ENCODE data around the gene TMEM86A.

The TMEM86A gene

GRCh38 chr11:18700872-18701271 lies 2.3 kb downstream of the TMEM86A start:
- no peak for FAIRE-seq

DNA sequence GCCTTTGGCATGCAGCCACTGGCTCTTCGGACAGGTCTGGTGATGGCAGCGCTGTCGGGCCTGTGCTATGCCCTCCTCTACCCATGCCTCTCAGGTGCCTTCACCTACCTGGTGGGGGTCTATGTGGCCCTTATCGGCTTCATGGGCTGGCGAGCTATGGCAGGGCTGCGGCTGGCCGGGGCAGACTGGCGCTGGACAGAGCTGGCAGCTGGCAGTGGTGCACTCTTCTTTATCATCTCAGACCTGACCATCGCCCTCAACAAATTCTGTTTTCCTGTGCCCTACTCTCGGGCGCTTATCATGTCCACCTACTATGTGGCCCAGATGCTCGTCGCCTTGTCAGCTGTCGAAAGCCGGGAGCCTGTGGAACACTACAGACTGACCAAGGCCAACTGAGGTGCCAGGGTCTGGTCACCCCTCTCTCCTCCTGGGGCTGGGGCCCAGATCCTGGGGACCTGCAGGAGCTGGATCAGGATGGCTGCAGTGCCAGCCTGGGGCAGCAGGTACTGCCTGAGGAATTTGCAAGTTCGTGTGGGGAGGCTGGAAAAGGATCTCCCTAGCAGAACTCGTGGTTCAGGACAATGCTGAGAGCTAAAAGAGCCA lies 3.1 kb downstream of the TMEM86A start:
- FAIRE-seq = no peak

DNA sequence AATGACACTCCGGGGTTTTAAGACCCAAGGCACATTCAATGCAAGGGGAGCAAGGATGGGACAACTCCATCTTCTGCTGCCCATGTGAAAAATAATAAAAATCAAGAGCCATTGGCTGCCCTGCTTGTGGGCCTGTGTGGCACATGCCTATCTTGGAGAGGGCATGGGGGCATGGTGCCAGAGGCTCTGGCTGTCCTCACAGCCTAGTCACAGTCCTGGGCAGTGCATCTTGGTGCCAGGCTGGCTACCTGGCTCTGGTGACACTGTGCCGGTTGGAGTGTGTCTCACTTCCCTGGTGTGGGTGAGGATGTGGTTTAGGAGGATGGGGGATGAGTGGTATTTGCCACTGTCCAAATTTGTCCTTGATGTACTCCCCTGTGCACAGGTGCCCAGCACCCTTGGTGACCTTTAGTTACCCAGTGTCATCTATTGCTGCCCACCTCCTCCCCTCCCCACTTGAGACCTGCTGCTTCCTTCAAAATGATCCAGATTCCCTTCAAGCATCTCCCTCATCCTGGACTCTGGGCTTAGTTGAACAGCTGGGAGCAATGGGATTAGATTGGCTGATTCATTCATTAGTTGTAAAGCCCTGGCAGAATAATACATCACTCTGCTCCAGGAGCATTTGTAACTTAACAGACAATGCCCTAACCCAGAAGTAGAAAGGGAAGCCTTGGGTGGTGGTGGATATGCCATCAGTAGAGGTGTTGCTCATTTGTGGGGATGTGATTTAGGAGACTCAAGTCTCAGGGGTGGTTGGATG lies 4.6 kb downstream of the TMEM86A start:
- FAIRE-seq = no peak

GRCh38 chr11:18704045-18704645 lies 5.6 kb downstream of the TMEM86A start:
- FAIRE-seq = no peak

DNA sequence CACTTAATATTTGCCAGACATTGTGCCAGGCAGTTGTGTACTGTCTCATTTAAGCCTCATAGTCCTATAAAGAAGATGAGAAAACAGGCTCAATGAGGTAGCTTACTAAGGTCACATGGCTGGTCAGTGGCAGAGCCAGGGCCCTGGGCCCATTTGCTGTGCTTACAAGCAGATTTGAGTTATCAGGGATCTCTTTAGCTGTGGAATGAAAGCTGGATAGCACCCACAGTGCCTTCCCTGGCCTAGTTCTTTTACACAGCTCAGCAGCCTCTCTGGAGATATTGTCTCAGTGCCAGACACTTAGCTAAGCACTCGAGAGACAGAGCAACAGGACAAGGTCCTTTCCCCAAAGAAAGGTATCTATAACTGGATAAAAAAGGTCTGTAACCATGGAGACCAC lies 6.1 kb downstream of the TMEM86A start:
- no peak for FAIRE-seq

- no peak for FAIRE-seq
Observed at GRCh38 chr11:18705651-18706281, 7.2 kb downstream of the TMEM86A start.

- FAIRE-seq = no peak
Observed at GRCh38 chr11:18706330-18707243, 8.0 kb downstream of the TMEM86A start.

DNA sequence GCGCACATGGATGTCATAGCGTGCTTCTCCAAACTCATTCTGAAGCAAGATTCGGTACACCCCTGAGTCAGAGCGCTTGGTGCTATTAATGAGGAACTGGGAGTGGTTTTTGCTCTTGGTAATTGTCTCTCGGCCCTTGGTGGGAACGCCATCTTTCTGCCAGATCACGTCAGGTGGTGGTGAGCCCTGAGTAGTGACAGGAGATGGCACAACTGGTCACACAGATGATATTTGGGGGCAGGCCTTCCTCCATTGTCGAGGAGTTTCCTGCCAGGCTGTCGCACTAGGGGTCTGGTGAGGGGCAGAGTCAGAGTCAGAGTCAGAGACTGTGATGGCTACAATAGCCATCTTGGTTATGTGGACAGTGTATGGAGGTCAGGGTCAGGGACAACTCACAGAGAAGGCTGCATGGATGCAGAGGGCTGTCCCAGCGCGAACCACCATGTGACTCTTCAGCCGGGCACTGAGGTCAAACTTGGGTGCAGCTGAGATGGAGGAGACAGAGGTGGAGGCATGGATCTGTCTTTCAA lies 9.3 kb downstream of the TMEM86A start:
- FAIRE-seq = no peak

- no peak for FAIRE-seq
Observed at GRCh38 chr11:18709414-18709813, 10.8 kb downstream of the TMEM86A start.

DNA sequence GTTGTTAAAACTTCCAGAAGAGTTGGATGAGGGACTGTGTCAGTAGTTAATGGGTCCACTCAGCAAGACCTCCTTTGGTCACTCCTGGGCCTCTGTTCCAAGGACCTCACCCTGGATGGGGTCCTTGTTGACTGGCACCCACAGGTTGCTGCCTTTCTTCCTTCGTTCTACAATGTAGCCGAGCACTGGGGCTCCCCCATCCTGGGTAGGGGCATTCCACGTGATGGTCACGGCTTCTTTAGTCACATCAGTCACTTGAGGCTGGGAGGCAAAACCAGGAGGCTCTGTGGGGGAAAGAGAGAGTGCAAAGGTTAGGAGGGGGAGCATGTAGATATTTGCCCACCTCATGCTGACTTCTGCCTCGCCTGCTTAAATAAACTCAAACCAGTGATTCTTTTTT lies 12.0 kb downstream of the TMEM86A start:
- no peak for FAIRE-seq

GRCh38 chr11:18713646-18714442 lies 15.3 kb downstream of the TMEM86A start:
- FAIRE-seq = no peak

- no peak for FAIRE-seq
Observed at GRCh38 chr11:18714443-18714780, 15.8 kb downstream of the TMEM86A start.

GRCh38 chr11:18715476-18715875 lies 16.9 kb downstream of the TMEM86A start:
- FAIRE-seq = no peak

DNA sequence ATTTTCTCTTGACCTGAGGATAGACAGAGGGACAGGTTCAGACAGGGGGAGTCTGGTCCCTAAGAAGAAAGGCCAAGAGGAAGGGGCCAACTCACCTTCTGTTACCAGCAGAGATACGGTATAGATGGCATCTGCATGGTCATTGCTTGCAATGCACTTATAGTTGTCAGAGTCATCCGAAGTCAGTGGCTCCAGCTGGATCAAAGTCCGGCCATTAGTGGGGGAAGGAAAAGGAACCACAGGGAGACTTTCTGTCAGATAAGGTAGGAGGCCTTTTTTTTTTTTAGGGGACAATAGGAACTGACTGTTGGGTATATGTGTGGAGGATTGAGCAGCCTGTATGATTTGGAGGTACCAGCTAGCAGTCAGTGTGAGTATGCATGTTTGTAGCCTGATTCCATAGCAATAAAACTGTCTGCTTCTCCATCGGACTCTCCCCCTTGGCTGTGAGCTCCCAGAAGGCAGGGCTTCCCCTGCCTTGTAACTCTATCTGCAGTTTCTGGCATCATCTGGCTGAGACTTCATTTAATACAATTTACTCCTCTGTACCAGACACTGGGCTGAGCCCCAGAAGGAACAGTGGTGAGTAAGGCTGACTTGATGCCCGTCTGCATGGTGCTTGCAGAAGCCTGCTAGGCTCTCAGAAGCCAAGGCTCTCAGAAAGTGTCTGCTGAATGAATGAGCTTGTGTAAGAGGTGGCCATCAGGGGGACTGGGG lies 21.7 kb downstream of the TMEM86A start:
- FAIRE-seq = no peak

DNA sequence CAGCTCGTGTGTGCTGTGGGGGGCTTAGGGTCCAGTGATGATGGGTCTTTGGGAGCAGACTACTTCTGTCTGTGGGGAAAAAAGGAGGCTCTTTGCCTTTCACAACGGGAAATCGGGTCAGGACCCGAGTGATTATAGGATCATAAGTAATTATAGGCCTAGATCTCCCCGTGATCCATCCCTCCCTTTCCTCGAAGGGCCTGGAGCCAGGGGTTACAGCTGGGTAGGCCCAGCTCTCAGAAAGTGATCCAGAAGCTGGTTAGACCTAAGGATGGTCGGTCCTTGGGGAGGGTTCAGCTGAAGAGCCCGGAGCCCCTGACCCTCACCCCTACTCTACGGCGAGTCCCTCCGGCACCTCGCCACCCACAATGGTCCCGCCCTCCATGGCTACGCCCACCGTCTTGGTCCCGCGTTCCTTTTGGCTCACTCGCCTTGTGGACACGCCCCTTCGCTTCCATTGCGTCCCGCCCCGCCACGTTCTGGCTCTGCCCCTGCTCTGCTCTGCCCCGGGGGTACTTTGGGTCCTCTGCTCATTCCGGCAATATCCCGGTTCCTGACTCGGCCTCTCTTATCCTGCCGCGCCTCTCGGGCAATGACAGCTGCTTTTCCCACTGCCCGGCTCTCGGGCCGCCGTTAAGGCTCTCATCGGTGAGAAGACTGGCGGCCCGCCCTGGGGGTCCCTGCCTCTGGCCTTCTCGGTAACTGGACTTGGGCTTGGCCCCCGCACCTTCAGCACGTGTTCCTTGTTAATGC lies 22.4 kb downstream of the TMEM86A start:
- FAIRE-seq = no peak

DNA sequence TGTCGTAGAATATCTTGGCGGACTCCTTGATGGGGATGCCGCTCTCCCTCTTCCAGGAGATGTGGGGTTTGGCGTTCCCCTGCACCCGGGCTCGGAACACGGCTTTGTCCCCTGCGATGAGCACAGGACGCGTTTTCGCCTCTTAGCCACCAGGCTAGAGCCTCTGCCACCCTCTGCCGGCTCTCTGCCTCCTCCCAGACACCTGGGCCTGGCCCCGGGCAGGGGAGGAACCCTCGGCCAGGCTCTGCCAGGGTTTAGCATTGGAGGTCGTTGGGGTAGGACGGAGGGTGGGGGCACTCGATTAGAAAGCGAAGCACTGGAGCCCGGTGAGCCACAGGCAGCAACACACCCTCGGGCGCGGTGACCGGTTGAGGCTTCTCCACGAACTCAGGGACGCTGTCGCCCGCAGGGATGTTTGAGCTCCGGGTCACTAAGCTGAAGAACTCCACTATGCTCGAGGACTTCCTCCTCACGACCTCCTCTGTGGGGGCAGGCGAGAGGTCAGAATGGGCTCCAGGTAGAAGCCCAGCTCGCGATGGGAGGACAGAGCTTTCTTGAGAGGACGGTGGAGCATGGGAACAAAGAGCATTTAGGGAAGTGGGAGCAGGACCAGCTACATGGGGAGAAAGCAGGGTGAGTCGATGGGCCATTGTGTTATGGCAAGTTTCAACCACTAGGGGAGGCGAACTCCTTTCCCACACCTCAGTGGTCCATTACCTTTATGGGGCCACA lies 23.1 kb downstream of the TMEM86A start:
- no peak for FAIRE-seq

- FAIRE-seq = no peak
Observed at GRCh38 chr11:18722293-18722637, 23.7 kb downstream of the TMEM86A start.

DNA sequence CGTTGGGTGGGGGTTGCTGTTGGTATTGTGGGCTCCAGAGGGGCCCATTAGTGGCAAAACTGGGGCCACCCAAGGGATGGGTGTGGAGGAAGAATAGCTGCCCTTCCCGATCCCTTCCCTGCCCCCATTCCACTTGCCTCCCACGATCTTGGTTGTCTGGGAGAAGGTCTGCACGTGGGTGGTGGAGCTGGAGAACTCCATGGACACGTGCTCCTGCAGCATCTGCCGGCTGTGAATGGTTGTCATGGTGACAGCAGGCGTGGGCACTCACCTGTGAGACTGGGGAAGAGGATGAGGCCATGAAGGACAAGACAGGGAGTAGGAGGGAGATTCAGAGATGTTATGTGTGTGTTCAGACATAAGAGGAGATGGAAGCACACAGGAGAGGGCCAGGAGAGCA lies 25.4 kb downstream of the TMEM86A start:
- FAIRE-seq = no peak

- FAIRE-seq = no peak
Observed at GRCh38 chr11:18726040-18726439, 27.5 kb downstream of the TMEM86A start, which contains the start of gene IGSF22. IGSF22 (minus strand) TSS chr11:18726188; CDS start chr11:18724236, 1,952 bp downstream.

All from TTC549 (cell line).